Measurements from ENCODE around the gene ANAPC10. TPM values are rescaled to one million over a fixed set of nuclear protein-coding genes. Genes with fewer than 3 reads are reported as not detected.

The ANAPC10 gene
- total RNA-seq, 2 donors from 2014 or later: 25.2 to 29.4 TPM

- no peak overlapping the region for H3K27ac Mint-ChIP-seq
- ATAC-seq (replicated peaks in 1 of 2): no peak
- peaks cover 1 to 3% of the 10 kb centered on the region in 2 donors for H3K36me3 Mint-ChIP-seq (ENCODE audit: insufficient read depth in 2 of 2)
- peaks cover 34% of the 10 kb centered on the region for H3K4me1 Mint-ChIP-seq (ENCODE audit: low read depth)
- H3K27me3 Mint-ChIP-seq (ENCODE audit: low read depth): no peaks in the 10 kb centered on the region
- DNase-seq: no peak
- no peaks in the 10 kb centered on the region for H3K9me3 Mint-ChIP-seq
- no peak overlapping the region for H3K4me3 Mint-ChIP-seq
Observed at GRCh38 chr4:145058256-145058655, 39.7 kb downstream of the ANAPC10 start.

GRCh38 chr4:145056325-145057130, 41.5 kb downstream of the ANAPC10 start:
- peak overlapping the region; percentile 85 for H3K27ac Mint-ChIP-seq
- ATAC-seq (replicated peaks in 1 of 2) (peak; percentile 52 to 56), DNase-seq (no peak)
- H3K4me3 Mint-ChIP-seq: peak overlapping the region; percentile 29 to 59
- peaks cover 34% of the 10 kb centered on the region for H3K4me1 Mint-ChIP-seq (ENCODE audit: low read depth)
- no peaks in the 10 kb centered on the region for H3K36me3 Mint-ChIP-seq (ENCODE audit: insufficient read depth in 2 of 2)
- no peaks in the 10 kb centered on the region for H3K9me3 Mint-ChIP-seq
- H3K27me3 Mint-ChIP-seq (ENCODE audit: low read depth): no peaks in the 10 kb centered on the region

GRCh38 chr4:145055533-145056257, 42.3 kb downstream of the ANAPC10 start:
- Mint-ChIP-seq H3K27me3 (ENCODE audit: low read depth) (no peaks in the 10 kb centered on the region), H3K27ac (no peak overlapping the region), H3K4me1 (ENCODE audit: low read depth) (peaks cover 38% of the 10 kb centered on the region), H3K4me3 (peak overlapping the region in 1 of 2 donors; percentile 18), H3K9me3 (no peaks in the 10 kb centered on the region), H3K36me3 (ENCODE audit: insufficient read depth in 2 of 2) (no peaks in the 10 kb centered on the region)
- DNase-seq (no peak), ATAC-seq (replicated peaks in 1 of 2) (peak; percentile 78)

DNA sequence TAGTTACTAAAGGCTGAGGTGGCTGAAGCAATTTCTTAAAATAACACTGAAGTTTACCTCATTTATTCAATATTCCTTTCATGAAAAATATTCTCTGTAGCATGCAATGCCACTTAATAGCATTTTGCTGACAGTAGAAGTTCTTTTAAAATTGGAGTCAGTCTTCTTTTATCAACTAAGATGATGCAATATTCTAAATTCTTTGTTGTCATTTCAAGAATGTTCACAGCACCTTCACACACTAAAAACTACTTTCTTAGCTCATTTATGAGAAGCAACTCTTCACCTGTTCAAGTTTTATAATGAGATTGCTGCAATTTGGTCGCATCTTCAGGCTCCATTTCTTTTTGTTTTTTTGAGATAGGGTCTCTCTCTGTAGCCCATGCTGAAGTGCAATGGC, 48.8 kb downstream of the ANAPC10 start:
- Mint-ChIP-seq H3K9me3 (no peaks in the 10 kb centered on the region), H3K36me3 (ENCODE audit: insufficient read depth in 2 of 2) (no peaks in the 10 kb centered on the region), H3K27ac (no peak overlapping the region), H3K4me3 (no peak overlapping the region), H3K4me1 (ENCODE audit: low read depth) (peaks cover 39% of the 10 kb centered on the region), H3K27me3 (ENCODE audit: low read depth) (no peaks in the 10 kb centered on the region)
- peak in 1 of 2 donors; percentile 37 for ATAC-seq (replicated peaks in 1 of 2)
- no peak for DNase-seq

GRCh38 chr4:145048817-145049216, 49.2 kb downstream of the ANAPC10 start:
- Mint-ChIP-seq H3K4me1 (ENCODE audit: low read depth) (peaks cover 39% of the 10 kb centered on the region), H3K4me3 (no peak overlapping the region), H3K9me3 (no peaks in the 10 kb centered on the region), H3K27ac (no peak overlapping the region), H3K36me3 (ENCODE audit: insufficient read depth in 2 of 2) (no peaks in the 10 kb centered on the region), H3K27me3 (ENCODE audit: low read depth) (no peaks in the 10 kb centered on the region)
- DNase-seq: no peak
- peak; percentile 51 to 58 for ATAC-seq (replicated peaks in 1 of 2)

DNA sequence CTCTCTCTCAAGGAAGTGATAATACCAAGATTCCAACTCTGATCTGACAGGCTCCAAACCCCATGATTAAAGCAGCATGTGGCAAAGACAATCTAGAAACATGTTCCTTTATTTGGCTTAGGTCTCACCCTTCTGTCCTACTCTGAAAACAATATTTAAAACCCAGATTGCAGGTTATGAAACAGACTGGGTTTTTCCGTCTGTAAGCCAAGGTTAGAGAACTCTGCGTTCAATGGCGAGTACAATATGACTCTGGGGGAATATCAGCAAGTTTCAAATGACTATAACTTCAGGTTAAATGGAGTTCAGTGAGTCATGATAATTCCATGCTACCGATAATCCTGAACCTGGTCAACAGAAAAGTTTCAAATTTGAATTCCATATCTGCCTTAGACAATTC, 50.8 kb downstream of the ANAPC10 start:
- H3K4me1 Mint-ChIP-seq (ENCODE audit: low read depth): peaks cover 43% of the 10 kb centered on the region
- H3K9me3 Mint-ChIP-seq: no peaks in the 10 kb centered on the region

DNA sequence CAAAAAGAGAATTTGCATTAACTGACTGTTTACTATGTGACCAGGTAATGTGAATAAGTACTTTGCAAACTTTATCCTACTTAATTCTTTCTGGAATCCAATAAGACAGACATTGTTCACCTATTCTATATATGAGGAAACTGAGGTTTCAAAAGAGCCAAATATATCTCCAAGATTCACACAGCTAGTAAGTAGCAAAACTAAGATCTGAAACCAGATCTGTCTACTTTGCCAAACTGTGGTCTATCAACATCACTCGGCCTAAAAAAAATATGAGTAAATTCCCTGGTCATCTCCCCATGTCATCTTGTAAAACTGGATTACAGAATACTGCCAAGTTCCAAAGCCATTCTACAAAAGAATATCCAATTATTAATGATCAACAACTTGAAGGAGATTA, 52.8 kb downstream of the ANAPC10 start:
- Mint-ChIP-seq H3K4me3 (no peak overlapping the region), H3K4me1 (ENCODE audit: low read depth) (peaks cover 39% of the 10 kb centered on the region), H3K27me3 (ENCODE audit: low read depth) (no peaks in the 10 kb centered on the region), H3K36me3 (ENCODE audit: insufficient read depth in 2 of 2) (no peaks in the 10 kb centered on the region), H3K9me3 (no peaks in the 10 kb centered on the region), H3K27ac (no peak overlapping the region)
- no peak for ATAC-seq (replicated peaks in 1 of 2)
- DNase-seq: no peak

More for the DNA sequence above, 50.8 kb downstream of the ANAPC10 start:
- DNase-seq (no peak), ATAC-seq (replicated peaks in 1 of 2) (peak in 1 of 2 donors; percentile 69)
- H3K27me3 Mint-ChIP-seq (ENCODE audit: low read depth): no peaks in the 10 kb centered on the region
- no peaks in the 10 kb centered on the region for H3K36me3 Mint-ChIP-seq (ENCODE audit: insufficient read depth in 2 of 2)
- H3K27ac Mint-ChIP-seq: peak overlapping the region; percentile 64
- peak overlapping the region in 1 of 2 donors; percentile 23 for H3K4me3 Mint-ChIP-seq

GRCh38 chr4:145044341-145044740, 53.7 kb downstream of the ANAPC10 start:
- Mint-ChIP-seq H3K4me3 (no peak overlapping the region), H3K36me3 (ENCODE audit: insufficient read depth in 2 of 2) (no peaks in the 10 kb centered on the region), H3K27me3 (ENCODE audit: low read depth) (no peaks in the 10 kb centered on the region), H3K4me1 (ENCODE audit: low read depth) (peaks cover 32% of the 10 kb centered on the region), H3K9me3 (no peaks in the 10 kb centered on the region), H3K27ac (no peak overlapping the region)
- ATAC-seq (replicated peaks in 1 of 2) (no peak), DNase-seq (no peak)

GRCh38 chr4:145043306-145043705, 54.7 kb downstream of the ANAPC10 start:
- Mint-ChIP-seq H3K36me3 (ENCODE audit: insufficient read depth in 2 of 2) (no peaks in the 10 kb centered on the region), H3K4me3 (no peak overlapping the region), H3K27me3 (ENCODE audit: low read depth) (no peaks in the 10 kb centered on the region), H3K27ac (no peak overlapping the region), H3K9me3 (no peaks in the 10 kb centered on the region), H3K4me1 (ENCODE audit: low read depth) (peaks cover 22% of the 10 kb centered on the region)
- ATAC-seq (replicated peaks in 1 of 2) (no peak), DNase-seq (no peak)

GRCh38 chr4:145042601-145043285, 55.3 kb downstream of the ANAPC10 start:
- ATAC-seq (replicated peaks in 1 of 2): no peak
- Mint-ChIP-seq H3K9me3 (no peaks in the 10 kb centered on the region), H3K4me3 (no peak overlapping the region), H3K27me3 (ENCODE audit: low read depth) (no peaks in the 10 kb centered on the region), H3K36me3 (ENCODE audit: insufficient read depth in 2 of 2) (no peaks in the 10 kb centered on the region), H3K4me1 (ENCODE audit: low read depth) (peaks cover 22% of the 10 kb centered on the region), H3K27ac (no peak overlapping the region)
- no peak for DNase-seq

- no peak overlapping the region for H3K27ac Mint-ChIP-seq
- ATAC-seq (replicated peaks in 1 of 2): no peak
- H3K4me1 Mint-ChIP-seq (ENCODE audit: low read depth): peaks cover 9% of the 10 kb centered on the region
- no peak overlapping the region for H3K4me3 Mint-ChIP-seq
- H3K9me3 Mint-ChIP-seq: no peaks in the 10 kb centered on the region
- no peaks in the 10 kb centered on the region for H3K36me3 Mint-ChIP-seq (ENCODE audit: insufficient read depth in 2 of 2)
- DNase-seq: no peak
- H3K27me3 Mint-ChIP-seq (ENCODE audit: low read depth): no peaks in the 10 kb centered on the region
Observed at GRCh38 chr4:145041378-145041777, 56.6 kb downstream of the ANAPC10 start.

- Mint-ChIP-seq H3K9me3 (peaks cover 3 to 6% of the 10 kb centered on the region in 2 donors), H3K4me1 (ENCODE audit: low read depth) (no peaks in the 10 kb centered on the region), H3K27me3 (ENCODE audit: low read depth) (no peaks in the 10 kb centered on the region), H3K36me3 (ENCODE audit: insufficient read depth in 2 of 2) (peaks cover 13 to 19% of the 10 kb centered on the region in 2 donors), H3K27ac (peak overlapping the region; percentile 6), H3K4me3 (no peak overlapping the region)
- DNase-seq: no peak
- no peak for ATAC-seq (replicated peaks in 1 of 2)
Observed at GRCh38 chr4:145035494-145036136, 62.4 kb downstream of the ANAPC10 start.

All from activated T-cell treated with anti-CD3 and anti-CD28 coated beads, Interleukin-2, amount 50 U/mL, for 72 hours (primary cell).